ENCODE measurements around the gene TSPO.

Gene TSPO

DNA sequence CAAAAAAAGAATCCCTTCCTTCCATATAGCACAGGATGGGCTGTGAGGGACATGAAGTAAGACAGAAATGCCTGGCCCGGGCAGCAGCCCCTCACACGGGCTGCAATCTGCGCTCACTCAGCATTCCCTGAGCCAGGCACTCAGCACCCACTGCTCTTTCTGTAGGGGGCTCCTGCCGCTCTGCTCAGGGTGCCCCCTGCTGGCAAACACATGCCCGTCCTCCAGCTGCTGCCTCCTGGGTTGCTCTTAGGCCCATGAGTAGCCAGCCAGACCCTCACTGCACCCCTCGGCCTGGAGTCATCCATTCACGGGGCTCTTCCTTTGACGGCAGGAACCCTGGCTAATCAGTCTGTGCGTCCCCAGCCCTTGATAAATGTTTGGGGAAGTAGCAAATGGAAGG, 15.1 kb upstream of the TSPO start:
- Histone ChIP-seq H3F3A (ENCODE audit: insufficient read depth, low read length) (no peaks in the 10 kb centered on the region), H3K9ac (ENCODE audit: low read length) (no peak overlapping the region), H3K36me3 (ENCODE audit: insufficient read depth, low read length) (peaks cover 89% of the 10 kb centered on the region)

DNA sequence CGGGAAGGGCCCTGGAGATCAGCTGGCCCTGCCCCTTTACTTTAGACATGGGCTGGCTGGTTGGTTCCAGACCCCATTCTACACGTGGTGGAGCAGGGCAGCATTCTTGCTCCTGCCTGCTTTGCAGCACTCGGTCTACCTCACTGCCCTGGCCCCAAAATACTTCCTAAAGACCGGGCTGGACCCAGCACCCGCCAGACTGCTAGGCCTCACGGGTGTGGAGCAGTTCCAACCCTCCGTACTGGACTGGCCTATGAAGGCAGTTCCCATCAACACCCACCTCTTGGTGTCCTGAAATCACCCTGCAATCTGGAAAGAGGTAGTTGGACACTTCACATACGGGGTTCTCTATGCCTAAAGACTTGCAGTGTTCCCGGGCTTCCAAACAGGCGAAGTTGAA, 14.6 kb upstream of the TSPO start:
- Histone ChIP-seq H3K9ac (ENCODE audit: low read length) (no peak overlapping the region), H3K36me3 (ENCODE audit: insufficient read depth, low read length) (peaks cover 87% of the 10 kb centered on the region), H3K4me1 (ENCODE audit: insufficient read depth, low read length, severe bottlenecking) (peaks cover 2% of the 10 kb centered on the region), H2AFZ (ENCODE audit: low read length) (no peak overlapping the region), H3K79me2 (ENCODE audit: insufficient read depth, low read length) (peaks cover under 1% of the 10 kb centered on the region; the same call in 1 of the 2 replicates), H3K4me2 (ENCODE audit: low read length) (no peak overlapping the region), H3K27me3 (ENCODE audit: insufficient read depth, low read length) (no peaks in the 10 kb centered on the region), H3K9me2 (ENCODE audit: low read depth, low read length) (no peaks in the 10 kb centered on the region), H3F3A (ENCODE audit: insufficient read depth, low read length) (no peaks in the 10 kb centered on the region), H3K4me3 (ENCODE audit: low read depth, low read length, poor library complexity, severe bottlenecking) (no peak overlapping the region), H4K20me1 (ENCODE audit: insufficient read depth, low read length) (no peaks in the 10 kb centered on the region), H3K9me3 (ENCODE audit: low read length) (no peaks in the 10 kb centered on the region), H3K27ac (ENCODE audit: low read depth, low read length, poor library complexity, severe bottlenecking) (no peak overlapping the region)
- TF ChIP-seq, protein P1, sequence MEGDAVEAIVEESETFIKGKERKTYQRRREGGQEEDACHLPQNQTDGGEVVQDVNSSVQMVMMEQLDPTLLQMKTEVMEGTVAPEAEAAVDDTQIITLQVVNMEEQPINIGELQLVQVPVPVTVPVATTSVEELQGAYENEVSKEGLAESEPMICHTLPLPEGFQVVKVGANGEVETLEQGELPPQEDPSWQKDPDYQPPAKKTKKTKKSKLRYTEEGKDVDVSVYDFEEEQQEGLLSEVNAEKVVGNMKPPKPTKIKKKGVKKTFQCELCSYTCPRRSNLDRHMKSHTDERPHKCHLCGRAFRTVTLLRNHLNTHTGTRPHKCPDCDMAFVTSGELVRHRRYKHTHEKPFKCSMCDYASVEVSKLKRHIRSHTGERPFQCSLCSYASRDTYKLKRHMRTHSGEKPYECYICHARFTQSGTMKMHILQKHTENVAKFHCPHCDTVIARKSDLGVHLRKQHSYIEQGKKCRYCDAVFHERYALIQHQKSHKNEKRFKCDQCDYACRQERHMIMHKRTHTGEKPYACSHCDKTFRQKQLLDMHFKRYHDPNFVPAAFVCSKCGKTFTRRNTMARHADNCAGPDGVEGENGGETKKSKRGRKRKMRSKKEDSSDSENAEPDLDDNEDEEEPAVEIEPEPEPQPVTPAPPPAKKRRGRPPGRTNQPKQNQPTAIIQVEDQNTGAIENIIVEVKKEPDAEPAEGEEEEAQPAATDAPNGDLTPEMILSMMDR (IDR thresholded peaks at IDR 0.05; ENCODE audit: low read length) = no peak
- no peak for TF ChIP-seq EZH2 (IDR thresholded peaks at IDR 0.05; ENCODE audit: borderline replicate concordance, low read length)

More for the DNA sequence above, 15.1 kb upstream of the TSPO start:
- Histone ChIP-seq H3K27me3 (ENCODE audit: insufficient read depth, low read length) (no peaks in the 10 kb centered on the region), H3K79me2 (ENCODE audit: insufficient read depth, low read length) (no peaks in the 10 kb centered on the region), H3K4me3 (ENCODE audit: low read depth, low read length, poor library complexity, severe bottlenecking) (no peak overlapping the region), H3K4me2 (ENCODE audit: low read length) (no peak overlapping the region), H3K4me1 (ENCODE audit: insufficient read depth, low read length, severe bottlenecking) (no peaks in the 10 kb centered on the region), H3K9me2 (ENCODE audit: low read depth, low read length) (no peaks in the 10 kb centered on the region), H3K27ac (ENCODE audit: low read depth, low read length, poor library complexity, severe bottlenecking) (no peak overlapping the region), H4K20me1 (ENCODE audit: insufficient read depth, low read length) (no peaks in the 10 kb centered on the region), H3K9me3 (ENCODE audit: low read length) (no peaks in the 10 kb centered on the region), H2AFZ (ENCODE audit: low read length) (no peak overlapping the region)
- TF ChIP-seq, protein P1 (IDR thresholded peaks at IDR 0.05; ENCODE audit: low read length) = peak; percentile 91
- TF ChIP-seq EZH2 (IDR thresholded peaks at IDR 0.05; ENCODE audit: borderline replicate concordance, low read length) = no peak

DNA sequence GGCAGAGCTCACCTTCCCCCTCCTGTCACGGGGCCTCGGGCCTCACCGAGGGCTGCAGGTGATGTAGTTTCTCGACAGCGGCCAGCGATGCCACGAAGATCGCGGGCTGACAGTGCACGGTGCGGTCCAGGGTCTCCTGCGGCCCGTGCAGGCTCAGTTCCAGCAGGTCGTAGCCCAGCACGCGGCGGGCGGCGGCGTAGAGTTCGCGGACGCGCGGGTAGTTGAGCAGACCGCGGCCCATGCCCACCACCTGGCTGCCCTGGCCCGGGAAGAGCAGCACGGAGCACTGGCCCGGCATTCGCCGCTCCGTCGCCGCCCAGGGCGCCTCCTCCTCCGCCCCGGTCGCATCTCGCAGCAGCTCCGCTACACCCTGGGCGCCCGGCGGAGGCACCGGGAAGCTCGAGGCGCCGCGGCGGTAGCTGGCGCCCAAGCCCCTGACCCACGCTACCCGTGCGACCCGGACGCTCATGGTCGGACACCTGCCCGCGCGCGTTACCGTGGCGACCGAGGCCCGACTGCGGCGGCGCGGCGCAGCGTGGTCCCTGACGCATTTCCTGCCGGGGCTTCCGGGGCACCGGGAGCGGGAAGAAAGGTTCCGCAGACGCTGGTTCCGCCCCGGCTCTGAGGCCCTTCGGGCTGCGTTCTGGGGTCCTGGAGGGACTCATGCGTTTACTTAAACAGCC, 8.3 kb upstream of the TSPO start, which contains the start of gene MCAT:
TSS of gene MCAT (minus strand) at position 519 of the 683 bp plus-strand sequence. CDS start at position 469, 50 bp downstream.
- H3K9ac ChIP-seq (ENCODE audit: low read length) = peak within 1 kb of the TSS; percentile 81
- H3K27me3 ChIP-seq (ENCODE audit: insufficient read depth, low read length) = no peaks in the 10 kb centered on the region
- peak within 1 kb of the TSS; percentile 77 for H3K4me2 ChIP-seq (ENCODE audit: low read length)
- TF ChIP-seq EZH2 (IDR thresholded peaks at IDR 0.05; ENCODE audit: borderline replicate concordance, low read length) = no peak
- TF ChIP-seq, protein P1 (IDR thresholded peaks at IDR 0.05; ENCODE audit: low read length) = no peak
- H3K9me3 ChIP-seq (ENCODE audit: low read length) = no peaks in the 10 kb centered on the region
- H3K4me1 ChIP-seq (ENCODE audit: insufficient read depth, low read length, severe bottlenecking) = peaks cover 27% of the 10 kb centered on the region
- H3K4me3 ChIP-seq (ENCODE audit: low read depth, low read length, poor library complexity, severe bottlenecking) = peak within 1 kb of the TSS; percentile 95
- H4K20me1 ChIP-seq (ENCODE audit: insufficient read depth, low read length) = no peaks in the 10 kb centered on the region
- H2AFZ ChIP-seq (ENCODE audit: low read length) = no peak within 1 kb of the TSS
- peaks cover 3% of the 10 kb centered on the region; the same call in 1 of the 2 replicates for H3K79me2 ChIP-seq (ENCODE audit: insufficient read depth, low read length)
- peaks cover 34% of the 10 kb centered on the region for H3K36me3 ChIP-seq (ENCODE audit: insufficient read depth, low read length)
- H3K9me2 ChIP-seq (ENCODE audit: low read depth, low read length) = no peaks in the 10 kb centered on the region
- H3F3A ChIP-seq (ENCODE audit: insufficient read depth, low read length) = no peaks in the 10 kb centered on the region
- H3K27ac ChIP-seq (ENCODE audit: low read depth, low read length, poor library complexity, severe bottlenecking) = peak within 1 kb of the TSS; percentile 48

Data from OCI-LY1 (cell line).